NCI-H1694 treated with DMSO at 0.1 percent for 48 hours (cell line): Measurements from ENCODE around the gene PYDC2.
A peak's percentile ranks its signal among the peaks of the same experiment; 100 is the strongest.

ENCODE experiments used
- DNase-seq: peaks from one replicate; lab custom pipeline; 2025; lab: John Stamatoyannopoulos, UW

PYDC2 gene

GRCh38 chr3:191461113-191461595 is at the start of gene PYDC2:
Gene PYDC2, plus strand, starts transcription at chr3:191461163. Its CDS starts 0 bp downstream, at chr3:191461163.
- no peak for DNase-seq

DNA sequence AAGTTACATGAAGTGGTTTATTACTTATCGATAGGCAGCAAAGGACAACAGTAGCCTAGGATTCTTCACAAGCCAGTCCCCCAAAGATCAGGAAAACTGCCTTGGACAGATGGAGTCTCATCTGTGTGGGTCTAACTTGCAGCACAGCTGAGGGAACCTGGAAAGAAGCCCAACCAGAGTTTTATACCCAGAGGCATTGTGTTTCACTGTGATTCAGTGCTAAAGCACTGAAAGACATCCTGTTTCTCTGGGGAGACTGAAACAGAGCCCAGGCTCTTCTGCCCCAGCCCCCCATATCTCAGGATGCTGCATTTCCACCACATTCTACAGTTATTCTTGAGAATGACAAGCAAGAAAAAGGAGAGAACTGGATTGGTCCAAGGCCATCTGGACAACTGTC is 48.2 kb upstream of the PYDC2 start:
- DNase-seq, result peak; percentile 27

- no peak for DNase-seq
Observed at GRCh38 chr3:191414286-191414685, 46.7 kb upstream of the PYDC2 start.

GRCh38 chr3:191414732-191415131 is 46.2 kb upstream of the PYDC2 start:
- no peak for DNase-seq

GRCh38 chr3:191415566-191415965 is 45.4 kb upstream of the PYDC2 start:
- DNase-seq, result no peak

GRCh38 chr3:191417457-191417729 is 43.6 kb upstream of the PYDC2 start:
- DNase-seq, result no peak

- DNase-seq, result no peak
Observed at GRCh38 chr3:191420771-191421170, 40.2 kb upstream of the PYDC2 start.

GRCh38 chr3:191424881-191425280 is 36.1 kb upstream of the PYDC2 start:
- DNase-seq, result no peak

DNA sequence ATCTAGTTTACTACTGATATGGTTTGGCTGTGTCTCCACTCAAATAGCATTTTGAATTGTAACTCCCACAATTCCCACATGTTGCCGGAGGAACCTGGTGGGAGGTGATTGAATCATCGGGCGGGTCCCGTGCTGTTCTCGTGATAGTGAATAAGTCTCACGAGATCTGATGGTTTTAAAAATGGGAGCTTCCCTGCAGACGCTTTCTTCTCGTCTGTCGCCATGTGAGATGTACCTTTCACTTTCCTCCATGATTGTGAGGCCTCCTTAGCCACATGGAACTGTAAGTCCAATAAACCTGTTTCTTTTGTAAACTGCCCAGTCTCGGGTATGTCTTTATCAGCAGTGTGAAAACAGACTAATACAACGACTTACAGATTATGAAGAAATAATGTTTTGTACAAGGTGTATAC is 35.6 kb upstream of the PYDC2 start:
- no peak for DNase-seq

GRCh38 chr3:191426311-191426710 is 34.7 kb upstream of the PYDC2 start:
- DNase-seq, result no peak

GRCh38 chr3:191428177-191428576 is 32.8 kb upstream of the PYDC2 start:
- DNase-seq, result no peak

GRCh38 chr3:191430103-191430502 is 30.9 kb upstream of the PYDC2 start:
- no peak for DNase-seq

GRCh38 chr3:191431160-191431822 is 29.7 kb upstream of the PYDC2 start:
- no peak for DNase-seq

GRCh38 chr3:191432162-191432561 is 28.8 kb upstream of the PYDC2 start:
- DNase-seq, result no peak

GRCh38 chr3:191434024-191434423 is 26.9 kb upstream of the PYDC2 start:
- DNase-seq, result no peak

GRCh38 chr3:191435981-191436380 is 25.0 kb upstream of the PYDC2 start:
- no peak for DNase-seq

GRCh38 chr3:191438150-191438814 is 22.7 kb upstream of the PYDC2 start:
- DNase-seq, result no peak

GRCh38 chr3:191440532-191440931 is 20.4 kb upstream of the PYDC2 start:
- no peak for DNase-seq

GRCh38 chr3:191441687-191442086 is 19.3 kb upstream of the PYDC2 start:
- no peak for DNase-seq

DNA sequence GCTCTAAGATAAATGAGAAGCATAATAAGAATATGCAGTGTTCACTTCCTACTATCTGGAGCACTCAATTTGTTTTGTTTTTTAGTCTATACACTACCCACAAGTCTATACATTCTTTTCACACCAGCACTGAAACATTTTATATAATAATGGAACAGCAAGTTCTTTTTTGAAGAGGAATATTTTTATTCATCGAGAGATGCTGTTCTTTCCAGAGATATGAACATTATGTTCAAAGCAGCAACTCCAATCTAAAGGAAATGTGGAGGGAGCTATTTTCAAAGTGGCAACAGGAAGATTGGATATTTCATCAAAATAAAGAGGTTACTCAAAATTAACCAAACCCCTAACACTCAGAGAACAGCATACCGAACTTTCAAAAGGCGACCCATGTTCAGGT is 16.4 kb upstream of the PYDC2 start:
- no peak for DNase-seq

- DNase-seq, result no peak
Observed at GRCh38 chr3:191449256-191449655, 11.7 kb upstream of the PYDC2 start.

- no peak for DNase-seq
Observed at GRCh38 chr3:191455257-191455952, 5.6 kb upstream of the PYDC2 start.

DNA sequence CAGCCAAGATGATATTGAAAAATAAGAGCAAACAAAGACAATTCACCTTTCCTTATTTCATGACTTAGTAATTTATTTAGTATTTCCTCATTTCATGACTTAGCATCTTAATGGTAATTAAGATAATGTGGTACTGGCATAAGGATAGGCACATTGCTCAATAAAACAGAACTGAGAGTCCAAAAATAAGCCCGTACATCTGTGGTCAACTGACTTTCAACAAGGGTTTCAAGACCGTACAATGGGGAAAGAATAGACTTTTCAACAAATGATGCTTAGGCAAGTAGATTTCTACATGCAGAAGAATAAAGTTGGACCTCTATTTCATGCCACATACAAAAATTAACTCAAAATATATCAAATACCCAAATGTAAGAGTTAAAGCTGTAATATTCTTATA is 603 bp upstream of the PYDC2 start:
- DNase-seq, result no peak
